ENCODE data around the gene GHR.

GHR gene

GRCh38 chr5:42526179-42526578 lies 102.9 kb downstream of the GHR start:
- TF ChIP-seq ZFX (IDR thresholded peaks at IDR 0.05; ENCODE audit: borderline replicate concordance) (no peak), CTCF (IDR thresholded peaks at IDR 0.05) (no peak)
- H3K27ac ChIP-seq: no peak overlapping the region

GRCh38 chr5:42531611-42532010 lies 108.4 kb downstream of the GHR start:
- no peak for TF ChIP-seq CTCF (IDR thresholded peaks at IDR 0.05)
- no peak for TF ChIP-seq ZFX (IDR thresholded peaks at IDR 0.05; ENCODE audit: borderline replicate concordance)
- H3K27ac ChIP-seq: no peak overlapping the region

- no peak for TF ChIP-seq CTCF (IDR thresholded peaks at IDR 0.05)
- TF ChIP-seq ZFX (IDR thresholded peaks at IDR 0.05; ENCODE audit: borderline replicate concordance): no peak
- H3K27ac ChIP-seq: no peak overlapping the region
Measured at GRCh38 chr5:42542106-42542505, 118.9 kb downstream of the GHR start.

GRCh38 chr5:42543774-42544173 lies 120.5 kb downstream of the GHR start:
- H3K27ac ChIP-seq: no peak overlapping the region
- TF ChIP-seq CTCF (IDR thresholded peaks at IDR 0.05): no peak
- TF ChIP-seq ZFX (IDR thresholded peaks at IDR 0.05; ENCODE audit: borderline replicate concordance): no peak

GRCh38 chr5:42545038-42545437 lies 121.8 kb downstream of the GHR start:
- TF ChIP-seq CTCF (IDR thresholded peaks at IDR 0.05) (no peak), ZFX (IDR thresholded peaks at IDR 0.05; ENCODE audit: borderline replicate concordance) (no peak)
- H3K27ac ChIP-seq: no peak overlapping the region

GRCh38 chr5:42547141-42547540 lies 123.9 kb downstream of the GHR start:
- H3K27ac ChIP-seq: no peak overlapping the region
- TF ChIP-seq ZFX (IDR thresholded peaks at IDR 0.05; ENCODE audit: borderline replicate concordance): no peak
- no peak for TF ChIP-seq CTCF (IDR thresholded peaks at IDR 0.05)

GRCh38 chr5:42547894-42548293 lies 124.7 kb downstream of the GHR start:
- TF ChIP-seq CTCF (IDR thresholded peaks at IDR 0.05): no peak
- no peak for TF ChIP-seq ZFX (IDR thresholded peaks at IDR 0.05; ENCODE audit: borderline replicate concordance)
- H3K27ac ChIP-seq: no peak overlapping the region
